ENCODE data around the gene SMARCAL1. TPM values are rescaled to one million over a fixed set of nuclear protein-coding genes. Genes with fewer than 3 reads are reported as not detected.

The SMARCAL1 gene
- total RNA-seq, 2 donors from 2014 or later, result 15.3 to 32.2 TPM

DNA sequence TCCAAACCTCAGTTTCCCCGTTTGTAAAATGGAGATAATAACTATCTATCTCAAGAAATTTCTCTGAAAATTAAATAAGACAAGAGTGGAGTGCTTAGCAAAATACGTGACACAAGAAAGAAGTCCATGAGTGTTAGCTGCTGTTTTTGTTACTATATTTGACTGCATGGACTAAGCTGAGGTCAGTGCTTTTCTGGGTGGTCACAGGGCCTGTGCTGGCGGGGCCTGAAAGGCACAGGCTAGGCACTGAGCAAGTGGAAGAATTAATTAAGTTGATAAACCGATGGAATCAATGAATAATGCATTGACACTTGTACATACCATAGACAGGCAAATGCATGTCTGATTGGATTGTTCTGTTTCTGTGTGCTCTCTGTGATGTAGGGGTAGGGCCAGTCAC, 113.7 kb downstream of the SMARCAL1 start:
- Histone ChIP-seq H3K27me3 (replicated peaks; ENCODE audit: insufficient read depth) (no peaks in the 10 kb centered on the region), H3K36me3 (no peaks in the 10 kb centered on the region), H3K27ac (no peak overlapping the region), H3K4me1 (replicated peaks) (no peaks in the 10 kb centered on the region), H3K9me3 (no peaks in the 10 kb centered on the region), H3K4me3 (no peak overlapping the region)
- TF ChIP-seq POLR2A (IDR thresholded peaks at IDR 0.05), result no peak
- TF ChIP-seq, protein P1, sequence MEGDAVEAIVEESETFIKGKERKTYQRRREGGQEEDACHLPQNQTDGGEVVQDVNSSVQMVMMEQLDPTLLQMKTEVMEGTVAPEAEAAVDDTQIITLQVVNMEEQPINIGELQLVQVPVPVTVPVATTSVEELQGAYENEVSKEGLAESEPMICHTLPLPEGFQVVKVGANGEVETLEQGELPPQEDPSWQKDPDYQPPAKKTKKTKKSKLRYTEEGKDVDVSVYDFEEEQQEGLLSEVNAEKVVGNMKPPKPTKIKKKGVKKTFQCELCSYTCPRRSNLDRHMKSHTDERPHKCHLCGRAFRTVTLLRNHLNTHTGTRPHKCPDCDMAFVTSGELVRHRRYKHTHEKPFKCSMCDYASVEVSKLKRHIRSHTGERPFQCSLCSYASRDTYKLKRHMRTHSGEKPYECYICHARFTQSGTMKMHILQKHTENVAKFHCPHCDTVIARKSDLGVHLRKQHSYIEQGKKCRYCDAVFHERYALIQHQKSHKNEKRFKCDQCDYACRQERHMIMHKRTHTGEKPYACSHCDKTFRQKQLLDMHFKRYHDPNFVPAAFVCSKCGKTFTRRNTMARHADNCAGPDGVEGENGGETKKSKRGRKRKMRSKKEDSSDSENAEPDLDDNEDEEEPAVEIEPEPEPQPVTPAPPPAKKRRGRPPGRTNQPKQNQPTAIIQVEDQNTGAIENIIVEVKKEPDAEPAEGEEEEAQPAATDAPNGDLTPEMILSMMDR (IDR thresholded peaks at IDR 0.05), result no peak
- no peak for TF ChIP-seq POLR2AphosphoS5 (IDR thresholded peaks at IDR 0.05)
- no peak for DNase-seq (ENCODE audit: low spot score)
- 85% methylated on average over 4 of the region's 4 CpGs for whole genome bisulfite sequencing
- intact Hi-C loops (cut with DNase I), result no loop called here

- TF ChIP-seq POLR2AphosphoS5 (IDR thresholded peaks at IDR 0.05) (no peak), POLR2A (IDR thresholded peaks at IDR 0.05) (no peak)
- TF ChIP-seq, protein P1 (IDR thresholded peaks at IDR 0.05), result no peak
- intact Hi-C loops (cut with DNase I), result no loop called here
- Histone ChIP-seq H3K4me3 (no peak overlapping the region), H3K36me3 (no peaks in the 10 kb centered on the region), H3K27ac (no peak overlapping the region), H3K9me3 (no peaks in the 10 kb centered on the region), H3K27me3 (replicated peaks; ENCODE audit: insufficient read depth) (no peaks in the 10 kb centered on the region), H3K4me1 (replicated peaks) (no peaks in the 10 kb centered on the region)
- no peak for DNase-seq (ENCODE audit: low spot score)
- WGBS, result 100% methylated on average over 1 of the region's 1 CpG
Observed at GRCh38 chr2:216526939-216527338, 114.7 kb downstream of the SMARCAL1 start.

GRCh38 chr2:216527600-216527999, 115.3 kb downstream of the SMARCAL1 start:
- Histone ChIP-seq H3K9me3 (no peaks in the 10 kb centered on the region), H3K36me3 (no peaks in the 10 kb centered on the region), H3K27me3 (replicated peaks; ENCODE audit: insufficient read depth) (no peaks in the 10 kb centered on the region), H3K4me1 (replicated peaks) (no peaks in the 10 kb centered on the region), H3K4me3 (no peak overlapping the region), H3K27ac (no peak overlapping the region)
- intact Hi-C loops (cut with DNase I), result no loop called here
- no peak for DNase-seq (ENCODE audit: low spot score)
- WGBS, result 83% methylated on average over 1 of the region's 1 CpG
- TF ChIP-seq, protein P1 (IDR thresholded peaks at IDR 0.05), result no peak
- TF ChIP-seq POLR2A (IDR thresholded peaks at IDR 0.05) (no peak), POLR2AphosphoS5 (IDR thresholded peaks at IDR 0.05) (no peak)

- Histone ChIP-seq H3K9me3 (no peaks in the 10 kb centered on the region), H3K27me3 (replicated peaks; ENCODE audit: insufficient read depth) (no peaks in the 10 kb centered on the region), H3K4me3 (no peak overlapping the region), H3K27ac (no peak overlapping the region), H3K4me1 (replicated peaks) (peaks cover 8% of the 10 kb centered on the region), H3K36me3 (no peaks in the 10 kb centered on the region)
- WGBS, result 67% methylated on average over 2 of the region's 2 CpGs
- no peak for DNase-seq (ENCODE audit: low spot score)
- TF ChIP-seq POLR2AphosphoS5 (IDR thresholded peaks at IDR 0.05), result no peak
- TF ChIP-seq POLR2A (IDR thresholded peaks at IDR 0.05), result no peak
- TF ChIP-seq, protein P1 (IDR thresholded peaks at IDR 0.05), result no peak
- intact Hi-C loops (cut with DNase I), result loop anchor here (5.0 kb wide), 1 partner anchor 100 kb away; the partner anchor contains the start of gene IGFBP2
Observed at GRCh38 chr2:216532562-216532961, 120.3 kb downstream of the SMARCAL1 start.

Other genes starting within 250 kb of the SMARCAL1 start
- not detected for gene MARCHF4, start 40.0 kb upstream of the SMARCAL1 start, total RNA-seq
- gene RPL37A, start 86.4 kb downstream of the SMARCAL1 start, total RNA-seq, result 1,000 to 10,000 TPM; 1,435 to 1,814 TPM
- 100 to 1,000 TPM; 152 to 250 TPM for gene IGFBP2, start 220.9 kb downstream of the SMARCAL1 start, total RNA-seq